NB4 (cell line): ENCODE measurements around the gene CCL5.

Source experiments
- CTCF ChIP-seq: IDR thresholded peaks from one replicate; pipeline ENCODE4 v1.5.1; 2012; ENCODE audit warnings: low read depth, low read length
- MYC ChIP-seq: IDR thresholded peaks from 2 replicates; pipeline ENCODE4 v1.6.1; 2011; ENCODE audit warnings: low read depth, low read length
- POLR2A ChIP-seq: IDR thresholded peaks from 2 replicates; pipeline ENCODE4 v1.6.1; 2011; ENCODE audit warnings: mild to moderate bottlenecking; ENCODE audit not compliant: insufficient read length; ENCODE audit errors: extremely low read depth

GRCh38 chr17:35900708-35901480 is 20.7 kb upstream of the CCL5 start:
- no peak for TF ChIP-seq POLR2A
- TF ChIP-seq CTCF: no peak
- TF ChIP-seq MYC: no peak
